HuH-7 (cell line): ENCODE data around the gene ZSCAN5A.
"Not testable (repeated sequence)": the region's sequence is repeated elsewhere in the genome, so short reads cannot be mapped to it uniquely, and the experiment has no call there.

Experiments
- DNase-seq: peaks from one replicate; pipeline ENCODE4 v3.0.0; 2011; ENCODE audit warnings: low spot score

Gene ZSCAN5A

DNA sequence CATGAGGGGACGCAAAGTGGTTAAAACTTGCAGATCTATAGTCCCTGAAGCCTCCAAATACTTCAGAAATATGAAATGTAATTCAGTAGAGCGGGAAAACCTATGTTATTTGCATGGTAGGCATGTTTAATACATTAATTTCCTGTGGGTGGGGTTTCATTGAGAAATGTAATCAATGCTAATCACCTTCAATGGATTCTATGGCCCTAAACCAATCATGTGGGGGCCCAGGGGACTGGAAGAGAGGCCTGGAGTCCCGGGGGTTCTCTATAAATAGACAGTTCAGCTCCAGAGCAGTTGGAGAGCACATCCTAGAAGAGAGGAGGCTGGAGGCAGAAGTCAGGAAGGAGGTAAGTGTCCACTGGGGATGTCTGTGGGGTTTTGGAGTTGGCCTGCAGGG is 112.7 kb downstream of the ZSCAN5A start, which contains the start of gene ZSCAN5C:
Gene ZSCAN5C (plus strand): TSS at position 301 of the 400 bp plus-strand sequence. CDS start 3,641 bp downstream, outside the sequence.
- no peak for DNase-seq

- no peak for DNase-seq
Measured at GRCh38 chr19:56199687-56200086, 115.0 kb downstream of the ZSCAN5A start.

DNA sequence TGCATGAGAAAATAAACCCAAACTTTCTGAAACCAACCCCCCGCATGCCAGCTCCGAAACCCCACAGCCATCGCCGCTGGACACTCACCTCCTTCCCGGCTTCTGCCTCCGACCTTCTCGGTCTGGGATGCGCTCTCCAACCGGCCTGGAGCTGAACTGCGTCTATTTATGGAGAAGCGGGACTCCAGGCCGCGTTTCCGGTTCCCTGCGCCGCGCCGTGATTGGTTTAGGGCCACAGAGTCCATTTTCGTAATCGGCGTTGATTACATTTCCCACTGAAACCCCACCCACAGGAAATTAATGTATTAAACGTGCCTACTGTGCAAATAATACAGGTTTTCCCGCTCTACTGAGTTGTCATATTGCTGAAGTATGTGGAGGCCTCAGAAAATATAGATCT is 117.0 kb downstream of the ZSCAN5A start, which contains the start of gene ZSCAN5B:
Gene ZSCAN5B (minus strand): TSS at position 138 of the 400 bp plus-strand sequence. CDS start 4,731 bp downstream, outside the sequence.
- not testable (repeated sequence) for DNase-seq

DNA sequence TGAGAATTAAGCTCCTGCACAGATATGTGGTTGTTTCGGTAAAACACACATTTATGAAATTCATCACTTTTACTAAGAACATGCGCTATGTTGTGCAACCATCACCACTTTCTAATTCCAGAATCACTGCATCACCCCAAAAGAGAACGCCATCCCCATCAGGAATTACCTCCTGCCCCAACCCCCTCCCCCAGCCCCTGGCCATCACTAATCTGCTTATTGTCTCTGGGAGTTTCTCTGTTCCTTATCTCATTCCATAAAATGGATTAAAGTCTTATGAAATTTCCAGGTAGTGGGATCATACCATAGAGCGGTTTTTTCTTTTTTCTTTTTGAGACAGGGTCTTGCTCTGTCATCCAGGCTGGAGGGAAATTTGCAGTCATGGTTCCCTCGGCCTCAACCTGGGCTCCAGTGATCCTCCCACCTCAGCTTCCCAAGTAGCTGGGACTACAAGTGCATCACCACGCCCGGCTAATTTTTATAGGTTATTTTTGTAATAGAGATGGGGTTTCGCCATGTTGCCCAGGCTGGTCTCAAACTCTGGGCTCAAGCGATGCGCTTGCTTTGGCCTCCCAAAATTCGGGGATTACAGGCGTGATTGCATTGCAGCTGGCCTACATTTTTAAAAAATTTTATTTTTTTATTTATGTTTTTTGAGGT is 120.5 kb downstream of the ZSCAN5A start:
- no peak for DNase-seq

- no peak for DNase-seq
Measured at GRCh38 chr19:56191711-56192110, 122.9 kb downstream of the ZSCAN5A start.

DNA sequence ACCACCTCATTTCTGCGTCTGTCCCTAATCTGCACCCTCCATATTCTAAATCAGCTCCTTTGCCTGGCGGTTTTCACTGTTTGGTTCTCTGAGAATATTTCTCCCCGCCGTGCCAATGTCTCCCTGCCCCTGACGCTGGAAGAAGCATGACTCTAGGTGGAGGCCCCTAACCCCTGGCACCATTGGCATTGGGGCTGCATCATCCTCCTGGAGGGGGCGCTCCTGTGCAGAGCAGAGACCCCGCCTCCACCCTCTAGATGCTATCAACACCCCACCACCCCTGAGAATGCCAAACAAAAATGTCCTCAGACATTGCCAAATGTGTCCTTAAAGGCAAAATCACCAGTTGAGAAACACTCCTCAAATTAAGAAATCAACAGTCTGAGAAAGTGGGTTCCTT is 123.5 kb downstream of the ZSCAN5A start:
- DNase-seq, result no peak

GRCh38 chr19:56189785-56190184 is 124.9 kb downstream of the ZSCAN5A start:
- no peak for DNase-seq

DNA sequence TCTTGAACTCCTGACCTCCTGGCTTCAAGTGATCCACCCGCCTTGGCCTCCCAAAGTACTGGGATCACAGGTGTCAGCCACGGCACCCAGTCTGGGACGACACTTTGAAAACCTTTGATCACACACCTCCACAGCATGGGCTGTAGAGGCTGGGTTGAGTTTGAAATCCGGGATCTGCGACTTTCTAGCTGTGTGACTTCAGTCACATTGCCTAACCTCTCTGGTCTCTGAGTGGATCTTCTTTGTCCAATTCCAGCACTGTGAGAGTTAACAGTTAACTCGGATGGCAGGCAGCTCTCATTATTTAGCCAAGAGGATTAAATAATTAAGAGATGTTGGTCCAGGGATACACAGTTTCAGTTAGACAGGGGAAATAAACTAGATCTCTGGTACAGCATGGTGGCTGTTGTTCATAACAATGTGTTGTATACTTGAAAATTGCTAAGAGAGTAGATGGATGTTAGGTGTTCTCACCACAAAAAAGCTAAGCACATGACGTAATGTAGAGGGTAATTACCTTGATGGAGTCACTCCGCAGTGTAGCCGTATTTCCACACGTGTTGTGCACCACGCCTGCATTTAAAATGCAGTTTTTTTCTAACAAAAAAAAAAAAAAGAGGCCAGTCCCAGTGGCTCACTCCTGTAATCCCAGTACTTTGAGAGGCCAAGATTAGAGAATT is 136.9 kb downstream of the ZSCAN5A start:
- DNase-seq, result no peak

GRCh38 chr19:56176881-56177280 is 137.8 kb downstream of the ZSCAN5A start:
- DNase-seq, result no peak

DNA sequence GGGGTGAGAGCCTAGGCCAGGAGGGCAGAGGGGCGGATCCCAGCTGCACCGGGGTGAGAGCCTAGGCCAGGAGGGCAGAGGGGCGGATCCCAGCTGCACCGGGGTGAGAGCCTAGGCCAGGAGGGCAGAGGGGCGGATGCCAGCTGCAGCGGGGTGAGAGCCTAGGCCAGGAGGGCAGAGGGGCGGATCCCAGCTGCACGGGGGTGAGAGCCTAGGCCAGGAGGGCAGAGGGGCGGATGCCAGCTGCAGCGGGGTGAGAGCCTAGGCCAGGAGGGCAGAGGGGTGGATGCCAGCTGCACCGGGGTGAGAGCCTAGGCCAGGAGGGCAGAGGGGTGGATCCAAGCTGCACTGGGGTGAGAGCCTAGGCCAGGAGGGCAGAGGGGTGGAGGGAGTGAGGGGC is 138.3 kb downstream of the ZSCAN5A start:
- DNase-seq, result not testable (repeated sequence)

DNA sequence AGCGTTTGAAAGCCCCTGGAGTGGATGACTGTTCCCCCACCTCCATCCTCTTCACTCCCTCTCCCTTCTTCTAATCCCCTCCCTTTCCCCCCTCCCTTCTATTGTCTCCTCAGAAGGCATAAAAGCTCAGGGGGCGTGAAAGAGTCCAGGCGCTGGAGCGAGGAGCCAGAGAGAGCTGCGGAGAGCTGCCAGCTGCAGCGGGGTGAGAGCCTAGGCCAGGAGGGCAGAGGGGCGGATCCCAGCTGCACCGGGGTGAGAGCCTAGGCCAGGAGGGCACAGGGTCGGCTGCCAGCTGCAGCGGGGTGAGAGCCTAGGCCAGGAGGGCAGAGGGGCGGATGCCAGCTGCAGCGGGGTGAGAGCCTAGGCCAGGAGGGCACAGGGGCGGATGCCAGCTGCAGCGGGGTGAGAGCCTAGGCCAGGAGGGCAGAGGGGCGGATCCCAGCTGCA is 138.8 kb downstream of the ZSCAN5A start, which contains the start of gene GALP:
Gene GALP (plus strand): TSS at position 148 of the 447 bp plus-strand sequence. CDS start 1,101 bp downstream, outside the sequence.
- DNase-seq, result not testable (repeated sequence)

DNA sequence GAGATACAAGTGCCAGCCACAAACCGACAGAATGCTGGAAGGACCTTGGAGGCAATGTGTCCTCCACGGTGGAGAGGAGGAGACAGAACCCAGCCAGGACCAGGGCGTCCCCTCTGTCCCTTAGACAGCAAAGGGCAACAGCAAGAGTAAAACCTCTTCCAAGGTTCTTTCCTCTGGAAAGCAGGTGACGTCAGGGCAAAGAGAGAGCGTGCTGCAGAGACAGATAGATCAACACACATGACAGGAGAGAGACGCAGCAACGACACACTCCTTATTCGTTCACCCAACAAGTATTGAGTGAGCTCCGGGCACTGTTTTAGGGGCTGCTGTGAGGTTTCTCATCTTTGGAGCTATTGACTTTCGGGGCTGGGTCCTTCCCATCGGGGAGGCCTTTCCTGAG is 140.1 kb downstream of the ZSCAN5A start:
- DNase-seq, result no peak

- no peak for DNase-seq
Measured at GRCh38 chr19:56174086-56174485, 140.6 kb downstream of the ZSCAN5A start.
